ENCODE measurements around the gene PTPN4.
"Not testable (repeated sequence)": the region's sequence is repeated elsewhere in the genome, so short reads cannot be mapped to it uniquely, and the experiment has no call there.

The PTPN4 gene

DNA sequence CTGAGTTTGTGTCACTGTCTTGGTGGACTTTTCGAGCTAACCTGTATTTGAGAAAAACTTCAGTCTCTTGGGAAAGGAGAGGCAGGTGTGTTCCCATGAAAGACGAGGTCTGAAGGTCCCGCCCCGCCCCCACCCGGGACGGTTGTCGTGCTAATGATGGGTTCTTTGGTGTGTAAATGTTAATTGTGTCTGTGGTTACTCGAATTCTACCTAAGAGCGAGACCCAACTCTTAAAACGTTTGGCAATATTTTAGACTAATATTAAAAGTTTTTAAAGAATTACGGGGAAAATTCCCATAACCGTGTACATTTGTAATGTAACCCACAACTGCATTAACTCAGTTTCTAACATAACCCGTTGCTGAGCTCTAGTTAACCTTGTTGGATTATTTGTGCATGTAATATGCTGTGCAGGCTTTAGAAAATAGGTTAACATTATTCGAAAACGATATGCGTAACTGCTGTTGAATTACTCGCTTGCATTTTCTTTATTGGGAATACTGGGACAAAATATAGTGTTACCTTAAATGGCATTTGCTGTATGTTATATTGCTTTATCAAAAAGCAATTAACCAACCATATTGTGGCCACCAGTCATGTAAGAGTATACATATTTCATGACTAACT lies 254.0 kb downstream of the PTPN4 start:
- no peak for DNase-seq (ENCODE audit: low read depth in 2 of 3, low spot score in 1 of 3)

GRCh38 chr2:120014226-120014980 lies 254.7 kb downstream of the PTPN4 start:
- DNase-seq (ENCODE audit: low read depth in 2 of 3, low spot score in 1 of 3), result no peak

DNA sequence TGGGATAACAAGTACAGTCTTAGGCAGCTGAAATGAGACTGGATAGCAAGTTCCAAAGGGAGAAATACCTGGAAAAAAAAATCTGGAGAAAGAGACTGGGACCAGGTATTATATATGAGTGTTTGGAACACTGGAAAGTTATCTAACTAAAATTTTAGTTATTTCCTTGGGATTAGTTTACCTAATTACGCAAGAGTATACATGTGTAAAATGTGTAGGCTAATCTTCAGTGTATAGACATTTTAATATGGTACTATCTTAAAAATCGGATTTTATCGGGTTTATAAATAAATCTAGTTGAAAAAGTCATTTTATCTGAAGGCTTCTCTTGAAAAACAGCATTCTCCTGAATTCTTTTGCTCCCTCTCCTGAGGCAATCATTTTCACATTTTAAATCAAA lies 257.1 kb downstream of the PTPN4 start:
- no peak for DNase-seq (ENCODE audit: low read depth in 2 of 3, low spot score in 1 of 3)

DNA sequence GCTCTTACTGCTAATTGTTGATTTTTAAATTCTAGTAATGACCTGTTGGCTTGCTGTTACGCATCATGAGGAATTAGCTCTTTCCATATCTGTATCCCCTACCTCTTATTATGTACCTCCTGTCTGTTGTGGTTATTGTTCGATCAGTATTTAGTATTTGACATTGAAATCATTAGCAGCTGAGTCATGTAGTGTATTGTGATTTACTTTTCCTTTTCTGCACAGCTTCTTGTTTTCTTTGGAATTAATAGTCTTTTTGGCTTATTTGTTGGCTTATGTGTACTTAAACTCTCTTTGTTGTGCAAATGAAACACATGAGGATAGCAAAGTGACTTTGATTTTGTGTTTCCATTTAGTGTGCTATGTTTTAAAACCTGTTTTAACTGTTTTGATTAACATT lies 257.5 kb downstream of the PTPN4 start:
- DNase-seq (ENCODE audit: low read depth in 2 of 3, low spot score in 1 of 3), result no peak

DNA sequence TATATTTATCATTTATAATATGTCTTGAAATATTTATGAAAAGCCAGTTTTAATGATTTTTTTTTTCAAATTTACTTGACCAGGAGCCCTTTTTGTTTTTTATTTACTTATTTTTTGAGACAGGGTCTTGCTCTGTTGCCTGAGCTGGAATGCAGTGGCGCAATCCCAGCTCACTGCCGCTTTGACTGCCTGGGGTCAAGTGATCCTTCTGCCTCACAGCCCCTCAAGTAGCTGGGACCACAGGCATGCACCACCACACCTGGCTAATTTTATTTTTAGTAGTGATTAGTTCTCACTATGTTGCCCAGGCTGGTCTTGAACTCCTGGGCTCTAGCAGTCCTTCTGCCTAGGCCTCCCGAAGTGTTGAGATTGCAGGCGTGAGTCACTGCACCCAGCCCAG lies 258.8 kb downstream of the PTPN4 start:
- DNase-seq (ENCODE audit: low read depth in 2 of 3, low spot score in 1 of 3), result no peak

DNA sequence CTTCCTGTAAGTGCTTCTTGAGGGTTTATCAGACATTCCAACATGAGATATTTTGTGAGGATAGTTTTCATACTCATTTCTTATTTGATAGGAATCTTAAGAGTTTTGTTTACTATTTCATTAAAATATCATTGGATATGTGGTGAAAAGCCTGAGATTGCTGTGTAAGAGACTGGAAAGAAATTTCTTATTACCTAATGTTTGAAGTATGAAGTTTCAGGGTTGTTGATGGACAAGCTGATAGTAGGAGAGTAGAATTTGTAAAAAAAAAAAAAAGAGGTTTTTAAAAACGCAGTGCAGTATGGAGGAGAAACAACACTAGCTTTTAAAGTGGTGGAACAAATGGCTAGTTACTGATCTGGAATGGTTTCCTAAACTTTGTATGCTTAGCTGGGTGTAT lies 260.8 kb downstream of the PTPN4 start:
- DNase-seq (ENCODE audit: low read depth in 2 of 3, low spot score in 1 of 3), result no peak

- not testable (repeated sequence) for DNase-seq (ENCODE audit: low read depth in 2 of 3, low spot score in 1 of 3)
Measured at GRCh38 chr2:120022505-120022904, 262.8 kb downstream of the PTPN4 start.

GRCh38 chr2:120026890-120027289 lies 267.2 kb downstream of the PTPN4 start:
- DNase-seq (ENCODE audit: low read depth in 2 of 3, low spot score in 1 of 3), result no peak

DNA sequence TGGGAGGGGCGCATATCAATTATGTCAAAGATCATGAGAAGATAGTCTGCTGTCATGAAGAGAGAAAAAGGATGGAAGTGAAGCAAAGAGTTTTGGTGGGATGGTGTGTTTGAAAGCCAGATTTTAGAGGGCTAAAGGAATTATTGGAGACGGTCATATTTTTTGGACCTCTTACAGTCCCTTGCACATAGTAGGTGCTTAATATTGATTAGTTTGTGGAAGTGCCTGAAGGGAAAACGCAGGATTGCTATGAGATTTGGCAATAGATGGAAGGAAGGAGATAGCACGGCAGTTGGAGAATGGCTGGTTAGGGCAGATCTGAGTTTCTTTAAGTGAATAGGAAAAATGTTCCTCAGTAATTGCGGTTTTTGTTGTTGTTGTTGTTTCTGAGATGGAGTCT lies 269.1 kb downstream of the PTPN4 start:
- no peak for DNase-seq (ENCODE audit: low read depth in 2 of 3, low spot score in 1 of 3)

- no peak for DNase-seq (ENCODE audit: low read depth in 2 of 3, low spot score in 1 of 3)
Measured at GRCh38 chr2:120029672-120030640, 270.2 kb downstream of the PTPN4 start.

- DNase-seq (ENCODE audit: low read depth in 2 of 3, low spot score in 1 of 3), result no peak
Measured at GRCh38 chr2:120032297-120032696, 272.6 kb downstream of the PTPN4 start.

Data from stimulated activated CD4-positive, alpha-beta T cell treated with anti-CD3 and anti-CD28 coated beads, Interleukin-12 subunit alpha, Interleukin-12 subunit beta, amount 100 ng/mL, for 48 hours (primary cell).